ENCODE measurements around the gene ZNF181.

The ZNF181 gene

DNA sequence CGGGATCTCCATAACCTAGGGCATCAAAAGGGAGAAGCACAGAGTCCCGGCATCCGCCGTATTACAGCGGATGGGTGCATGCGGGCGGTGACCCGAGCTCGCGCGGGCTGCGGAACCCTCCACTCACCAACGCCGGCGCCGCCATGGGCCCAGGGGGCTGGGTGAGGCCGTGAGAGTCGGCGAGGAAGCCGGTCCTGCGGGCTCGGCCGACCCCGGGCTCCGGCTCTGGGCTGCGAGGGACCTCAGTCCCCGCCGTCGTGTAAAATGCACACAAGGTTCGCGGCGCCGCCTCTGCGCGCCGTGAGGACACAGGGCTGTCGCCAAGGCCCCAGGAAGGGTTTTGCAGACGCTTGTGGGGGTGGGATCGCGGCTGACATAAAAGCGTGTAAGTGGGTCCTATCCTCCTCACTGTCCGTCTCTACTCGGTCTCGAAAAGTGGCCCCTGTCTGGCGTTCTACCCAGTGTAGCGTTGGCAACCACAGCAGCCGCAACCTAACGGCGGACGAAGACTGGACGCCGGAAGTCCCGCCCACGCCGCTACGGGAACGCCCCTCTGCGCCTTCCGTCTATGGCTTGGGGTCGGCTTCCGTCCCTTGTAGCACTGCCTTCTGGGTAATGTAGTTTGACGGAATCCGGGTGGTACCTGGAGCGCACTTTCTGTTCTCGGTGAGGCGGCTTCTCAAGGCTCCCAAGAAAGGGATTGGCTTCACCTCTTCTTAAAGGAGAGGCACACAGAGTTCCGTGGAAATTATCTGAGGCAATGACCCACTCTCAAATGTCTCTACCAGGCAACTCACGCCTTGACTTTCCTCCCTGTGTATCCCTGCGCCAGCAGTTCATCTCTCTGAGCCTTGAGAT lies 38.9 kb downstream of the ZNF181 start, which contains the start of gene ZNF599:
ZNF599 (minus strand) TSS at position 519 of the 858 bp plus-strand sequence; CDS start at position 145, 374 bp downstream.
- TF ChIP-seq, protein P1, sequence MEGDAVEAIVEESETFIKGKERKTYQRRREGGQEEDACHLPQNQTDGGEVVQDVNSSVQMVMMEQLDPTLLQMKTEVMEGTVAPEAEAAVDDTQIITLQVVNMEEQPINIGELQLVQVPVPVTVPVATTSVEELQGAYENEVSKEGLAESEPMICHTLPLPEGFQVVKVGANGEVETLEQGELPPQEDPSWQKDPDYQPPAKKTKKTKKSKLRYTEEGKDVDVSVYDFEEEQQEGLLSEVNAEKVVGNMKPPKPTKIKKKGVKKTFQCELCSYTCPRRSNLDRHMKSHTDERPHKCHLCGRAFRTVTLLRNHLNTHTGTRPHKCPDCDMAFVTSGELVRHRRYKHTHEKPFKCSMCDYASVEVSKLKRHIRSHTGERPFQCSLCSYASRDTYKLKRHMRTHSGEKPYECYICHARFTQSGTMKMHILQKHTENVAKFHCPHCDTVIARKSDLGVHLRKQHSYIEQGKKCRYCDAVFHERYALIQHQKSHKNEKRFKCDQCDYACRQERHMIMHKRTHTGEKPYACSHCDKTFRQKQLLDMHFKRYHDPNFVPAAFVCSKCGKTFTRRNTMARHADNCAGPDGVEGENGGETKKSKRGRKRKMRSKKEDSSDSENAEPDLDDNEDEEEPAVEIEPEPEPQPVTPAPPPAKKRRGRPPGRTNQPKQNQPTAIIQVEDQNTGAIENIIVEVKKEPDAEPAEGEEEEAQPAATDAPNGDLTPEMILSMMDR (IDR thresholded peaks at IDR 0.05; ENCODE audit: insufficient read depth, low read length, missing control alignments) = no peak
- POLR2A ChIA-PET = interaction anchor here (0.8 kb wide), 1 partner anchor 96 kb away, joined by 3 read pairs; the partner anchor contains the start of gene ZNF302
- CTCF ChIA-PET = interaction anchor here (0.8 kb wide), 1 partner anchor 34 kb away, joined by 4 read pairs; no protein-coding TSS in a partner anchor
- peak; percentile 33 for DNase-seq (ENCODE audit: low read depth, low spot score)
- peak within 1 kb of the TSS; percentile 80 for H3K4me3 ChIP-seq (ENCODE audit: low read depth, low read length)

DNA sequence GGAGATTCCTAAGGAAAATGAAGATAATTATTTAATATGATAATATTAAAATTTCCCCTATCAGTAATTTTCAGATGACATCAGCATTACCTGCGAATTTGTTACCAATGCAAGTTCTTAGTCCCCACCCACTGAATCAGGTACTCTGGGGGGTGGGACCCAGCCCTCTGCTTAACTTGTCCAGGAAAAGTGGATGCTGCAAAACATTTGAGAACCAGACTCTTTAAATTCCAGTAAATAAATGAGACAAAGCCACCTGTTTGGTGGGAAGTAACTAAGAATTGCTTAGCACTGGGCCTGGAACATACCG lies 39.5 kb downstream of the ZNF181 start:
- peak overlapping the region; percentile 80; the same call in 1 of the 2 replicates for H3K4me3 ChIP-seq (ENCODE audit: low read depth, low read length)
- DNase-seq (ENCODE audit: low read depth, low spot score) = no peak
- CTCF ChIA-PET = no interaction called here
- TF ChIP-seq, protein P1 (IDR thresholded peaks at IDR 0.05; ENCODE audit: insufficient read depth, low read length, missing control alignments) = no peak
- POLR2A ChIA-PET = no interaction called here

GRCh38 chr19:34774857-34775256 lies 40.8 kb downstream of the ZNF181 start:
- ChIA-PET POLR2A (no interaction called here), CTCF (no interaction called here)
- no peak for DNase-seq (ENCODE audit: low read depth, low spot score)
- no peak overlapping the region for H3K4me3 ChIP-seq (ENCODE audit: low read depth, low read length)
- TF ChIP-seq, protein P1 (IDR thresholded peaks at IDR 0.05; ENCODE audit: insufficient read depth, low read length, missing control alignments) = no peak

DNA sequence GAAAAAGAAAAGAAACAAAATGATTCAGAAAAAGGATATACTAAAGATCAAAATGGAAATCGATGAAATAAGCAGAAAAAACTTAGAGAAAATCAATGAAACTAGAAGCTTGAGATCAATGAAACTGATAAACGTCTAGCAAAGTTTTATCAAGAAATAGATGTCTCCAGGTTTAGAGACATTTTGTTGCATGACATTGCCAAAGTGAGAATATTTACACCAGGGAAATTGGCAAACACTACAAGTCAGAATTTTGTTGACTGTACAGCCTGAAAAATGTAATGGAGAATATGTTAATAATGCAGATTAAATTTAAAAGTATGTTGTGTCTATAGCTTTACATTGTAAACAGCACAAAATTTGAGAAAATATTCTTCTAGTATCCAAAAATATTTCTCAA lies 44.3 kb downstream of the ZNF181 start:
- TF ChIP-seq, protein P1 (IDR thresholded peaks at IDR 0.05; ENCODE audit: insufficient read depth, low read length, missing control alignments) = no peak
- DNase-seq (ENCODE audit: low read depth, low spot score) = no peak
- POLR2A ChIA-PET = no interaction called here
- no peak overlapping the region for H3K4me3 ChIP-seq (ENCODE audit: low read depth, low read length)
- CTCF ChIA-PET = no interaction called here

DNA sequence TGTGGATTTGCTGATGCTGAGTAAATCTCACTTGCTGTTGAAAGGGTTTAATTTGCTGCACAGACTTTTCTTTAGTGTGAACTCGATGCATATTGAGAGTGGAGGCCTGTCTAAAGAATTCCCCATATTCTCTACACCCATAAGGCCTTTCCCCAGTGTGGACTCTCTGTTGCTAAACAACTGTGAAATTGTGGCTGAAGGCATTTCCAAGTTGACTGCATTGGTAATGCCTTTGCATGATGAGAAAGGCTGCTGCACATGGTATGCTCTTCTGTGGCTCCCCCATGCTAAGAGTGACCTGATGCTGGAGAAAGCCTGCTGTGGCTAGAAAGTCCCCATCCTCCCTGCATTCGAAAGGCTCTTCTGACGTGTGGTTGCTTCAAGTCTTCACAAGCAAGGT lies 45.6 kb downstream of the ZNF181 start:
- POLR2A ChIA-PET = no interaction called here
- H3K4me3 ChIP-seq (ENCODE audit: low read depth, low read length) = no peak overlapping the region
- CTCF ChIA-PET = no interaction called here
- DNase-seq (ENCODE audit: low read depth, low spot score) = no peak
- TF ChIP-seq, protein P1 (IDR thresholded peaks at IDR 0.05; ENCODE audit: insufficient read depth, low read length, missing control alignments) = no peak

DNA sequence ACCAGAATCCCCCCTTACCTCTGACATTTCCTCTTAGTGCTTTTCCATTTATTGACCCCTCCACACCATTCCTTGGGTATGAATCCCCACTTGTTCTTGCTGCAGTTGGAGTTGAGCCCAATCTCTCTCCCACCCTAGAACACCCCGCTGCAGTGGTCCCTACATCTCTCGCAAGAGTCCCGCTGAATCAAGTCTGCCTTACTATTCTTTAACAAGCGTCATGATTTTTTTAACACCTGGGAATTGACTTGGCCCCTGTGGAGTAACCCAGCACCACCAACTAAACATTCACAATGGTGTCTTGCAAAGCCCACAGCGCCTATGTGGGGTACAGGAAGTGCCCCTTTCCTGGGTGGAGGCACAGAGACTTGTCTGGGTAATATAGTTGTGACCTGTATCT lies 52.2 kb downstream of the ZNF181 start:
- no peak overlapping the region for H3K4me3 ChIP-seq (ENCODE audit: low read depth, low read length)
- ChIA-PET POLR2A (no interaction called here), CTCF (no interaction called here)
- TF ChIP-seq, protein P1 (IDR thresholded peaks at IDR 0.05; ENCODE audit: insufficient read depth, low read length, missing control alignments) = no peak
- no peak for DNase-seq (ENCODE audit: low read depth, low spot score)
